Panc1 (cell line): ENCODE results near the gene VWA7. TPM values are rescaled to one million over a fixed set of nuclear protein-coding genes. Genes with fewer than 3 reads are reported as not detected.
"Not testable (repeated sequence)": the region's sequence is repeated elsewhere in the genome, so short reads cannot be mapped to it uniquely, and the experiment has no call there.

Experiments
- ATAC-seq: fragments of 200-7000 bp; cut with Tn5 transposase; 2 replicates; pipeline ENCODE4 v1.9.1; 2020; ENCODE audit warnings: mild to moderate bottlenecking, moderate library complexity
- BruUV-seq: library from RNA; stranded (reverse); fragments of 400-500 nt; replicated peaks from 2 replicates; lab custom pipeline; 2021; lab: Mats Ljungman, UMichigan
- CTCF ChIA-PET: fragments of 300-600 bp; sonication (Branson Sonifier 250); formaldehyde crosslinking; loops from one replicate; lab custom pipeline; 2022; ENCODE audit warnings: antibody characterized with exemption; lab: Charles Lee
- POLR2A ChIA-PET: fragments of 300-600 bp; sonication (Branson Sonifier 250); formaldehyde crosslinking; loops from one replicate; lab custom pipeline; 2022; ENCODE audit warnings: antibody characterized with exemption; lab: Charles Lee
- DNase-seq: peaks from one replicate; pipeline ENCODE4 v3.0.0-alpha.2; 2010; ENCODE audit warnings: low read depth, low spot score
- H3K27ac ChIP-seq: 2 replicates; pipeline ENCODE4 v1.5.1; 2011; ENCODE audit warnings: mild to moderate bottlenecking, low read length, inconsistent platforms
- H3K27me3 ChIP-seq: fragments of 200-500 bp; sonication (Bioruptor generic); 2 replicates; pipeline ENCODE4 v1.6.0; 2014; ENCODE audit warnings: low read length, inconsistent platforms; ENCODE audit not compliant: control insufficient read depth, insufficient read depth
- H3K36me3 ChIP-seq: fragments of 200-500 bp; sonication (Bioruptor generic); 2 replicates; pipeline ENCODE4 v1.5.1; 2014; ENCODE audit warnings: inconsistent platforms, mild to moderate bottlenecking, low read length, moderate library complexity; ENCODE audit not compliant: control insufficient read depth, insufficient read depth
- H3K4me1 ChIP-seq: 2 replicates; pipeline ENCODE4 v1.5.1; 2011; ENCODE audit warnings: inconsistent platforms, mild to moderate bottlenecking, low read length, moderate library complexity; ENCODE audit not compliant: control insufficient read depth, insufficient read depth
- H3K4me3 ChIP-seq, 2 experiments: 2 replicates each; pipeline ENCODE4 v1.5.1; 2011 to 2012; ENCODE audit warnings: low read depth in 2 of 2, low read length in 2 of 2, mild to moderate bottlenecking in 2 of 2, inconsistent platforms in 1 of 2, moderate library complexity in 1 of 2
- H3K9me3 ChIP-seq: fragments of 200-500 bp; sonication (Bioruptor generic); 2 replicates; pipeline ENCODE4 v1.5.1; 2014; ENCODE audit warnings: low read depth, mild to moderate bottlenecking, inconsistent platforms, low read length, moderate library complexity; ENCODE audit not compliant: control insufficient read depth, insufficient read depth
- POLR2AphosphoS5 ChIP-seq: IDR thresholded peaks from 2 replicates; pipeline ENCODE4 v1.6.1; 2012; ENCODE audit warnings: mild to moderate bottlenecking, low read depth, low read length, moderate library complexity
- SIN3A ChIP-seq: IDR thresholded peaks from 2 replicates; pipeline ENCODE4 v1.6.1; 2012; ENCODE audit warnings: low read depth, mild to moderate bottlenecking, low read length, moderate library complexity, borderline replicate concordance; ENCODE audit not compliant: insufficient read depth
- TCF7L2 ChIP-seq: IDR thresholded peaks from 2 replicates; pipeline ENCODE4 v1.6.1; 2011; ENCODE audit warnings: mild to moderate bottlenecking, low read depth, low read length, inconsistent platforms
- in situ Hi-C: cut with HindIII; loops from 2 replicates; pipeline ENCODE4 v1.10.0; 2016; ENCODE audit warnings: low sequenced_read_pairs, low pct_unique_long_range_greater_than_20kb
- intact Hi-C: fragments of 100-400 bp; cut with micrococcal nuclease; formaldehyde crosslinking; loops from one replicate; pipeline ENCODE4 v1.10.0; 2022; ENCODE audit not compliant: unreplicated experiment
- total RNA-seq: library from RNA; stranded (reverse); gene quantifications from one replicate; pipeline ENCODE4 v1.2.1, GENCODE V29; 2021; ENCODE audit not compliant: unreplicated experiment
- TF ChIP-seq, protein P1 (sequence below), 2 experiments: IDR thresholded peaks; 2 replicates each; pipeline ENCODE4 v1.6.1; 2011 to 2012; ENCODE audit warnings: low read depth in 2 of 2, control low read depth in 1 of 2, low read length in 1 of 2, mild to moderate bottlenecking in 1 of 2, moderate library complexity in 1 of 2; ENCODE audit not compliant: insufficient read depth in 1 of 2
- TF ChIP-seq, protein P2 (sequence below): fragments of 450-650 bp; IDR thresholded peaks from 2 replicates; pipeline ENCODE4 v1.5.1; 2017; ENCODE audit warnings: mild to moderate bottlenecking

The VWA7 gene
- total RNA-seq, 1 experiment from 2014 or later, result 4.3 TPM

DNA sequence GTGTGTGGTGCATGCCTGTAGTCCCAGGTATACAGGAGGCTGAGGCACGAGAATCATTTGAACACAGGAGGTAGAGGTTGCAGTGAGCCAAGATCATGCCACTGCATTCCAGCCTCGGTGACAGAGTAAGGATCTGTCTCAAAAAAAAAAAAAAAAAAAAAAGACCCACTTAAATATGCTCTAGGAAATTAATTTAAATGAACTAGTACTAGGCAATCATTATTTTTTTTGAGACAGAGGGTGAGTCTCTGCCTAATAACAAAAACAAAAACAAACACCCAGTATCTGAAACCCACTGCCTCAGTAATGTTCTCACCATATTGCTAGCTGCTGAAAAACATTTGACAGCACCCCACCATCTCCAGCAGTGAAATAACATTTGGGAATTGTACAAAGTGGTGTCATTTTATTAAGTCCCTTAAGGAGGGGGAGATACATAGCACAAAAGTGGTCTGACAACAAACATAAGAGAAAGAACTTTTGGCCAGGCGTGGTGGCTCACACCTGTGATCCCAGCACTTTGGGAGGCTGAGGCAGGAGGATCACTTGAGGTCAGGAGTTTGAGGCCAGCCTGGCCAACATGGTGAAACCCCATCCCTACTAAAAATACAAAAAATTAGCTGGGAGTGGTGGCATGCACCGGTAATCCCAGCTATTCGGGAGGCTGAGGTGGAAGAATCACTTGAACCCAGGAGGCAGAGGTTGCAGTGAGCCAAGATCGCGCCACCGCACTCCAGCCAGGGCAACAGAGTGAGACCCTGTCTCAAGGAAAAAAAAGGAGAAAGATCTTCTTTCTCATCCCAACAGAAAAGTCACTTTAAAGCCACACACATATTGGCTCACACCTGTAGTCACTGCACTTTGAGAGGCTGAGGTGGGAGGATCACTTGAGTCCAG, 24.2 kb upstream of the VWA7 start:
- intact Hi-C loops, DNase-seq, H3K27me3 ChIP-seq, H3K36me3 ChIP-seq, H3K4me1 ChIP-seq, BruUV-seq, H3K27ac ChIP-seq, H3K4me3 ChIP-seq, CTCF ChIA-PET, H3K9me3 ChIP-seq, ATAC-seq, in situ Hi-C loops: not testable (repeated sequence)
- POLR2A ChIA-PET, result interaction anchor here (0.6 kb wide), 2 partner anchors 19 to 20 kb away, joined by 3 read pairs; no protein-coding TSS in a partner anchor

DNA sequence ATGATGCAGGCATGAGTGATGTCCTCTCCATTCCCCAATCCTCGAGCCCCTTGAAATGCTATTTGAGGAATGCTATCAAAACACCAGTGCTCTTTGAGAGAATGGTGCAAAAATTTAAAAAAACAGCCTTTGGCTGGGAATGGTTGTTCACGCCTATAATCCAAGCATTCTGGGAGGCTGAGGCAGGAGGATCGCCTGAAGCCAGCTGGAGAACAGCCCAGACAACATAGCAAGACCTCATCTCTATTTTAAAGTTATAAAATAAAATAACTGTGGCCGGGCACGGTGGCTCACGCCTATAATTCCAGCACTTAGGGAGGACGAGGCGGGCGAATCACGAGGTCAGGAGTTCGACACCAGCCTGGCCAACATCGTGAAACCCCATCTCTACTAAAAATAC, 22.7 kb upstream of the VWA7 start:
- ChIA-PET POLR2A (no interaction called here), CTCF (no interaction called here)
- no peaks in the 10 kb centered on the region for H3K27me3 ChIP-seq
- TF ChIP-seq, protein P1, sequence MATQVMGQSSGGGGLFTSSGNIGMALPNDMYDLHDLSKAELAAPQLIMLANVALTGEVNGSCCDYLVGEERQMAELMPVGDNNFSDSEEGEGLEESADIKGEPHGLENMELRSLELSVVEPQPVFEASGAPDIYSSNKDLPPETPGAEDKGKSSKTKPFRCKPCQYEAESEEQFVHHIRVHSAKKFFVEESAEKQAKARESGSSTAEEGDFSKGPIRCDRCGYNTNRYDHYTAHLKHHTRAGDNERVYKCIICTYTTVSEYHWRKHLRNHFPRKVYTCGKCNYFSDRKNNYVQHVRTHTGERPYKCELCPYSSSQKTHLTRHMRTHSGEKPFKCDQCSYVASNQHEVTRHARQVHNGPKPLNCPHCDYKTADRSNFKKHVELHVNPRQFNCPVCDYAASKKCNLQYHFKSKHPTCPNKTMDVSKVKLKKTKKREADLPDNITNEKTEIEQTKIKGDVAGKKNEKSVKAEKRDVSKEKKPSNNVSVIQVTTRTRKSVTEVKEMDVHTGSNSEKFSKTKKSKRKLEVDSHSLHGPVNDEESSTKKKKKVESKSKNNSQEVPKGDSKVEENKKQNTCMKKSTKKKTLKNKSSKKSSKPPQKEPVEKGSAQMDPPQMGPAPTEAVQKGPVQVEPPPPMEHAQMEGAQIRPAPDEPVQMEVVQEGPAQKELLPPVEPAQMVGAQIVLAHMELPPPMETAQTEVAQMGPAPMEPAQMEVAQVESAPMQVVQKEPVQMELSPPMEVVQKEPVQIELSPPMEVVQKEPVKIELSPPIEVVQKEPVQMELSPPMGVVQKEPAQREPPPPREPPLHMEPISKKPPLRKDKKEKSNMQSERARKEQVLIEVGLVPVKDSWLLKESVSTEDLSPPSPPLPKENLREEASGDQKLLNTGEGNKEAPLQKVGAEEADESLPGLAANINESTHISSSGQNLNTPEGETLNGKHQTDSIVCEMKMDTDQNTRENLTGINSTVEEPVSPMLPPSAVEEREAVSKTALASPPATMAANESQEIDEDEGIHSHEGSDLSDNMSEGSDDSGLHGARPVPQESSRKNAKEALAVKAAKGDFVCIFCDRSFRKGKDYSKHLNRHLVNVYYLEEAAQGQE (IDR thresholded peaks at IDR 0.05; ENCODE audit: insufficient read depth in 1 of 2, low read depth in 2 of 2, low read length in 1 of 2), result no peak
- no peak for TF ChIP-seq TCF7L2
- TF ChIP-seq POLR2AphosphoS5, result no peak
- no peak for TF ChIP-seq SIN3A
- TF ChIP-seq, protein P2, sequence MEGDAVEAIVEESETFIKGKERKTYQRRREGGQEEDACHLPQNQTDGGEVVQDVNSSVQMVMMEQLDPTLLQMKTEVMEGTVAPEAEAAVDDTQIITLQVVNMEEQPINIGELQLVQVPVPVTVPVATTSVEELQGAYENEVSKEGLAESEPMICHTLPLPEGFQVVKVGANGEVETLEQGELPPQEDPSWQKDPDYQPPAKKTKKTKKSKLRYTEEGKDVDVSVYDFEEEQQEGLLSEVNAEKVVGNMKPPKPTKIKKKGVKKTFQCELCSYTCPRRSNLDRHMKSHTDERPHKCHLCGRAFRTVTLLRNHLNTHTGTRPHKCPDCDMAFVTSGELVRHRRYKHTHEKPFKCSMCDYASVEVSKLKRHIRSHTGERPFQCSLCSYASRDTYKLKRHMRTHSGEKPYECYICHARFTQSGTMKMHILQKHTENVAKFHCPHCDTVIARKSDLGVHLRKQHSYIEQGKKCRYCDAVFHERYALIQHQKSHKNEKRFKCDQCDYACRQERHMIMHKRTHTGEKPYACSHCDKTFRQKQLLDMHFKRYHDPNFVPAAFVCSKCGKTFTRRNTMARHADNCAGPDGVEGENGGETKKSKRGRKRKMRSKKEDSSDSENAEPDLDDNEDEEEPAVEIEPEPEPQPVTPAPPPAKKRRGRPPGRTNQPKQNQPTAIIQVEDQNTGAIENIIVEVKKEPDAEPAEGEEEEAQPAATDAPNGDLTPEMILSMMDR, result no peak
- no peak for DNase-seq
- in situ Hi-C loops, result no loop called here
- intact Hi-C loops, result no loop called here
- ATAC-seq, result no peak
- H3K27ac ChIP-seq, result no peak overlapping the region
- no peak overlapping the region for H3K4me3 ChIP-seq
- H3K4me1 ChIP-seq, result peaks cover 5% of the 10 kb centered on the region; the same call in 1 of the 2 replicates
- no TSS peak for BruUV-seq
- H3K9me3 ChIP-seq, result no peaks in the 10 kb centered on the region
- H3K36me3 ChIP-seq, result no peaks in the 10 kb centered on the region; the same call in 1 of the 2 replicates

DNA sequence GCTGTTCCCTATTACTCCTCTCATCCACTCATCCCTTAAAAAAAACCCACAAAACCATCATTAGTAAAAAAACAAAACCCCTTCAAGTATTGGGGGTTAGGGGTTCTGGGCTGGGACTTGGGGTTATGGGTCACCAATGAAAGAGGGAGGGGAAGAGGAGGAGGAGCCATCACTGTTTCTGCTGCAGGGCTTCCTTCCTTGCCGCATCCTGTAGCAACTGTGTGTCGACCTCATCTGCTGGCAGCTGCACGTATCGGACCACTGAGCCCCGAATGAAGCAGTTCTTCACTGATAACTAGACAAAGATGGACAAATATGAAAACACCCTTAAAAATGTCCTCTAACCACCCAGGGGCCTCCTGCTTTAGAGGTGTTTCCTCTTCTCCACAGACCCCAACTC, 20.5 kb upstream of the VWA7 start:
- POLR2A ChIA-PET, result interaction anchor here (0.6 kb wide), 1 partner anchor 33 kb away, joined by 3 read pairs; no protein-coding TSS in a partner anchor
- no TSS peak for BruUV-seq
- Histone ChIP-seq H3K27me3 (no peaks in the 10 kb centered on the region), H3K4me1 (peaks cover 10% of the 10 kb centered on the region), H3K4me3 (no peak overlapping the region), H3K36me3 (no peaks in the 10 kb centered on the region; the same call in 1 of the 2 replicates), H3K9me3 (no peaks in the 10 kb centered on the region), H3K27ac (no peak overlapping the region; the same call in 1 of the 2 replicates)
- in situ Hi-C loops (no loop called here), intact Hi-C loops (no loop called here)
- ATAC-seq (no peak), DNase-seq (no peak)
- CTCF ChIA-PET, result interaction anchor here (1.1 kb wide), 1 partner anchor 8 kb away, joined by 3 read pairs; no protein-coding TSS in a partner anchor
- TF ChIP-seq SIN3A, result no peak
- no peak; the same call in 1 of the 2 replicates for TF ChIP-seq TCF7L2
- TF ChIP-seq, protein P2, result no peak
- TF ChIP-seq POLR2AphosphoS5, result no peak
- TF ChIP-seq, protein P1 (IDR thresholded peaks at IDR 0.05; ENCODE audit: insufficient read depth in 1 of 2, low read depth in 2 of 2, low read length in 1 of 2), result no peak
